Gastrocnemius medialis (tissue), 4 donors: Measurements from ENCODE around the gene GPC6.

Experiments
- POLR2A ChIP-seq, 2 donors: fragments of 450-650 bp; IDR thresholded peaks; one replicate each; pipeline ENCODE4 v1.6.1; 2017; ENCODE audit warnings: antibody characterized with exemption in 2 of 2, mild to moderate bottlenecking in 2 of 2, moderate library complexity in 2 of 2
- TF ChIP-seq, protein P1 (sequence below), 5 experiments: fragments of 450-650 bp in 3 of 5; fragments of 200-600 bp in 2 of 5; sonication (generic) in 2 of 5; IDR thresholded peaks in 4 of 5; conservative IDR thresholded peaks in 1 of 5; 1 replicate in 4 of 5; 2 replicates in 1 of 5; pipeline ENCODE4 v1.5.1; 2016 to 2019; ENCODE audit warnings: antibody characterized with exemption in 5 of 5, mild to moderate bottlenecking in 3 of 5, moderate library complexity in 3 of 5

DNA sequence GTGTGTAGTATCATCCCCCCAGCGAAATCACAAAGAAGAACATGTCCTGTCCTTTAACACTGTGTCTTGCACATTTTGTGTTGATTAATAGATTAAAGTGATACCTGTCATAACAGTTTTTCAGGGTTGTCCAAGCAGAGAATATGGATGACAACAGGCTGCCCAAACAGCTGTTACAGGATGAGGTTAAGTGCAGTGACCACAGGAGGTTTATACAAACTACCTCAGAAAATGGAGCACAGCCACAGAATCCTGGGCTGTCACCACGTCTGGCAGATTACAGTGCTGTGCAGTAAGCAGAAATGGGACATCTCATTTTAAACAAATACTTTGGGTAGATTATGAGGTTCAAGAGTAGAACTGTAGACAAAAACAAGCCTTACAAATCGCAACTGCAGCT, 677.3 kb downstream of the GPC6 start:
- TF ChIP-seq, protein P1, sequence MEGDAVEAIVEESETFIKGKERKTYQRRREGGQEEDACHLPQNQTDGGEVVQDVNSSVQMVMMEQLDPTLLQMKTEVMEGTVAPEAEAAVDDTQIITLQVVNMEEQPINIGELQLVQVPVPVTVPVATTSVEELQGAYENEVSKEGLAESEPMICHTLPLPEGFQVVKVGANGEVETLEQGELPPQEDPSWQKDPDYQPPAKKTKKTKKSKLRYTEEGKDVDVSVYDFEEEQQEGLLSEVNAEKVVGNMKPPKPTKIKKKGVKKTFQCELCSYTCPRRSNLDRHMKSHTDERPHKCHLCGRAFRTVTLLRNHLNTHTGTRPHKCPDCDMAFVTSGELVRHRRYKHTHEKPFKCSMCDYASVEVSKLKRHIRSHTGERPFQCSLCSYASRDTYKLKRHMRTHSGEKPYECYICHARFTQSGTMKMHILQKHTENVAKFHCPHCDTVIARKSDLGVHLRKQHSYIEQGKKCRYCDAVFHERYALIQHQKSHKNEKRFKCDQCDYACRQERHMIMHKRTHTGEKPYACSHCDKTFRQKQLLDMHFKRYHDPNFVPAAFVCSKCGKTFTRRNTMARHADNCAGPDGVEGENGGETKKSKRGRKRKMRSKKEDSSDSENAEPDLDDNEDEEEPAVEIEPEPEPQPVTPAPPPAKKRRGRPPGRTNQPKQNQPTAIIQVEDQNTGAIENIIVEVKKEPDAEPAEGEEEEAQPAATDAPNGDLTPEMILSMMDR (IDR thresholded peaks at IDR 0.05 in 4 of 5, conservative IDR thresholded peaks at IDR 0.05 in 1 of 5): no peak
- TF ChIP-seq POLR2A (IDR thresholded peaks at IDR 0.05): no peak
